ENCODE data around the gene LDB3.

LDB3 gene

DNA sequence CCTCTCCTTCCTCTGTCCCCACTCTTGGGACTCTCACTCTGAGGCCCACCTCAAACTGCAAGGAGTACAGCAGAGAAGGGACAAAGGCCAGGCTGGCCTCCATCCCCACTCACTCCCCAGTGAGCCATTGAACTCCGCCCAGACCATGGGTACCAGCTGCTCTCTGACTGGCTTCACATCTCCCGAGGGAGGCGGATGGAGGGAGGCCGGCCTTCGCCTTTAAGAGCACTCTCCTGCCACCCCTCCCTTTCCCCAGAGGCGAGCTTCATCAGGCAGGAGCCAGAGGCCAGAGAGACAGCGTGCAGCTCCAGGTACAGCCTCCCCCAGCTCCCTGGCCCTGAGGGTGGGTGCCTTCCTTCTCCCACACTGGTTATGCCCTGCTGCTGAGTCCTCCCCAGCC lies 1.8 kb upstream of the LDB3 start:
- intact Hi-C loops (cut with DNase I; ENCODE audit: low total_unique reads): no loop called here
- H3K4me3 ChIP-seq: peak overlapping the region; percentile 51 to 61
- peak in 1 of 2 donors; percentile 92 for DNase-seq
- no peaks in the 10 kb centered on the region for H3K36me3 ChIP-seq
- H3K9me3 ChIP-seq: no peaks in the 10 kb centered on the region
- H3K4me1 ChIP-seq: peaks cover 0 to 68% (median 43%) of the 10 kb centered on the region in 4 donors
- H3K27ac ChIP-seq: peak overlapping the region; percentile 81 to 89
- TF ChIP-seq, protein P1, sequence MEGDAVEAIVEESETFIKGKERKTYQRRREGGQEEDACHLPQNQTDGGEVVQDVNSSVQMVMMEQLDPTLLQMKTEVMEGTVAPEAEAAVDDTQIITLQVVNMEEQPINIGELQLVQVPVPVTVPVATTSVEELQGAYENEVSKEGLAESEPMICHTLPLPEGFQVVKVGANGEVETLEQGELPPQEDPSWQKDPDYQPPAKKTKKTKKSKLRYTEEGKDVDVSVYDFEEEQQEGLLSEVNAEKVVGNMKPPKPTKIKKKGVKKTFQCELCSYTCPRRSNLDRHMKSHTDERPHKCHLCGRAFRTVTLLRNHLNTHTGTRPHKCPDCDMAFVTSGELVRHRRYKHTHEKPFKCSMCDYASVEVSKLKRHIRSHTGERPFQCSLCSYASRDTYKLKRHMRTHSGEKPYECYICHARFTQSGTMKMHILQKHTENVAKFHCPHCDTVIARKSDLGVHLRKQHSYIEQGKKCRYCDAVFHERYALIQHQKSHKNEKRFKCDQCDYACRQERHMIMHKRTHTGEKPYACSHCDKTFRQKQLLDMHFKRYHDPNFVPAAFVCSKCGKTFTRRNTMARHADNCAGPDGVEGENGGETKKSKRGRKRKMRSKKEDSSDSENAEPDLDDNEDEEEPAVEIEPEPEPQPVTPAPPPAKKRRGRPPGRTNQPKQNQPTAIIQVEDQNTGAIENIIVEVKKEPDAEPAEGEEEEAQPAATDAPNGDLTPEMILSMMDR (IDR thresholded peaks at IDR 0.05): no peak
- no peaks in the 10 kb centered on the region for H3K27me3 ChIP-seq

DNA sequence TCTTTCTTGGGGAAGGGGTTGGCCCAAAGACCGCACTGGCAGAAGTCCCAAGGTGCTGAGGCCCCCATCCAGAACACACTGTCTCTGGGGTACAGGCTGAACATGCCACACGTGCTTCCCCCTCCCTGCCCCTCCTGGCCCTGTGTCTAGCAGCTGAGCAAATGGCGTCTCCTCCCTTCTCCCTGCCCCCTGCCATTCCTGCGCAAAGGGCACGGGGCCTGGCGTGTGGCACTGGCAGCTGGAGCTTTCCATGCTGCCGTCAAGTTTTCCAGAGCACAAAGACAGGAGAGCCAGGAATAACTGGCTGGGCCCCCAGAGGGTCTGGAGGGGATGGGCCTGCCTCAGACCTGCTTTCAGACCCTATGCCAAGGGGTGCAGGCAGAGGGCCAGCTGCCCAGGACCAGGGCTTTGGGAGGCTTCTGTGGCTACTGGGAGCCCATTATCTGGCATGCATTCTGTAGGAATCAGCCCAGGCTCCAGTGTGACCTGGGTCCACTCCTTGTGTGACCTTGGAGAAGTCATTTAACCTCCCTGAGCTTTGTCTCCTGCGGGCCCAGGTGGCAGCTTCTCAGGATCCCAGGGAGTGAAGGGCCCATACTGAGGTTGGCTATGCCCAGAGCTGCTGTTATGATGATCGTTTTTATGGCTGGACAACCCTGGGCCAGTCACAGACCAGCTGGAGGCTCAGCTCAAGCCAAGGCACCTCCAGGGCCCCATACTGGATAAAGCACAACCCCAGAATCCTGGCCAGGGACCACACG lies 710 bp upstream of the LDB3 start:
- H3K4me1 ChIP-seq: peaks cover 0 to 70% (median 52%) of the 10 kb centered on the region in 4 donors
- H3K27me3 ChIP-seq: no peaks in the 10 kb centered on the region
- intact Hi-C loops (cut with DNase I; ENCODE audit: low total_unique reads): no loop called here
- DNase-seq: peak; percentile 56 to 93
- TF ChIP-seq, protein P1 (IDR thresholded peaks at IDR 0.05): no peak
- H3K9me3 ChIP-seq: no peaks in the 10 kb centered on the region
- H3K36me3 ChIP-seq: no peaks in the 10 kb centered on the region
- peak overlapping the region; percentile 81 to 89 for H3K27ac ChIP-seq
- H3K4me3 ChIP-seq: peak overlapping the region; percentile 51 to 61

DNA sequence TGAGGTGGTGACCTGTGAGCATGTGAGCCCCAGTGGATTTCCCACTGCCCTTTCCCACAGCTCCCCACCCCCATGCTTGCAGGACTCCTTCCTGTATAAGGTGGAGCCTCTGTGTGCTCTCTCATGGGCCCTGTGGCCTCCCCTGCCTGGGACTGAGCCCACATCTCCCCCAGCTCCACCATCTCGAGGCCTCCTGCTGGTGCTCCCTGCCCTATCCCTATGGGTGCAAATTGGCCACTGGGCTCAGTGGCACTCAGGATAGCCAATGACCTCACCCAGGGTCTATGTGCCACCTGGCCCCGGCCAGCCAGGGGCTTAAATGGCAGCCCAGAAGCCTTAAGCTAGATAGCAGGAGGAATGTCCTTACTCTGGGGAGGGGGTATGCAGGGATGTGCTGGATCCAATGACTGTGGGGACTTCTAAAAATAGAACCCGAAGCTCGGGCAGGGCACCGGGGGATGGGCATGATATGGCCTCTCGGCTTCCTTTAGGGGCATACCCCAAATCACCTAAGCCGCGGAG lies 2.0 kb downstream of the LDB3 start:
- peaks cover 0 to 90% (median 75%) of the 10 kb centered on the region in 4 donors for H3K4me1 ChIP-seq
- no peaks in the 10 kb centered on the region for H3K9me3 ChIP-seq
- DNase-seq: no peak
- peak overlapping the region; percentile 81 to 89 for H3K27ac ChIP-seq
- TF ChIP-seq, protein P1 (IDR thresholded peaks at IDR 0.05): no peak
- no peaks in the 10 kb centered on the region for H3K27me3 ChIP-seq
- H3K4me3 ChIP-seq: peak overlapping the region; percentile 51 to 61
- no peaks in the 10 kb centered on the region for H3K36me3 ChIP-seq
- intact Hi-C loops (cut with DNase I; ENCODE audit: low total_unique reads): no loop called here

DNA sequence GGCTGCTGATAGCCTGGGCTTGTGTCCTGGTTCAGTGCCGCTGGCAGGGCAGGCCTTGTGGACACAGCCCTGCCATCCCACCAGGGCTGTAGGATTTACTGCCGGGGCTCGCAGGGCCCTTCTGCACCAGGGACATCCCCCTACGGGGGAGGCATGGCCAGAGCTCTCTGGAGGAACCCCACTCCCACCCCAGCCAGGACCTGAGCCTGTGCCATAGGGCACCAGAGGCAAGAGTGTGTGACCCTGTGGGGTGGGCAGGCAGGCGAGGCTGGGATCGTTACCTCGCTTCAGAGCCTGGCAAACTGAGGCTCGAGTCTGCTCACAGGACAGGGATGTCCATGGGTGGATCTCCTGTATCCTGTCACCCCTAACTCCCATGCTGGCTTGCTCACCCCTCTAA lies 2.6 kb downstream of the LDB3 start:
- TF ChIP-seq, protein P1 (IDR thresholded peaks at IDR 0.05): no peak
- H3K4me1 ChIP-seq: peaks cover 0 to 93% (median 80%) of the 10 kb centered on the region in 4 donors
- intact Hi-C loops (cut with DNase I; ENCODE audit: low total_unique reads): no loop called here
- no peaks in the 10 kb centered on the region for H3K9me3 ChIP-seq
- peak overlapping the region; percentile 81 to 89 for H3K27ac ChIP-seq
- no peak for DNase-seq
- H3K4me3 ChIP-seq: peak overlapping the region; percentile 51 to 61
- H3K36me3 ChIP-seq: no peaks in the 10 kb centered on the region
- no peaks in the 10 kb centered on the region for H3K27me3 ChIP-seq

DNA sequence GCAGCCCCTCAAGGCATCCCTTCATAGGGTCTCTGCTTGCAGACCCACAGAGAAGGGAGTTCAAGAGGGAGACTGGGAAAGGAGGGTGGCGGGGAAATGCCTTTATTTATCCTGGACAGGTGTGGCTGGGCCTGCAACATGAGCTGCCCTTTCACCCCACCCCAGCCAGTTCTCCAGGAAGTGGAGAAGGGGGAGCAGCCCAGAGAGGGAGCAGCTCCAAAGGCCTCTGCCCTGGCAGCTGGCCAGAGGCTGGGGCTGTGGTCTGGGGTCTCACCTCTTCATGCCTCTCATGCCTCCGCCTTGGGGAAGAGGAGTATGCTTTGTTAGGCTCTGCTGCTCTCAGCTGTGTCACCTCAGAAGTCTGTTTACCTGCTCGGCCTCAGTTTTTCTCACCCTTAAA lies 3.1 kb downstream of the LDB3 start:
- H3K36me3 ChIP-seq: no peaks in the 10 kb centered on the region
- peak overlapping the region; percentile 51 to 61 for H3K4me3 ChIP-seq
- no peaks in the 10 kb centered on the region for H3K9me3 ChIP-seq
- no peak for DNase-seq
- H3K27ac ChIP-seq: peak overlapping the region; percentile 81 to 89
- H3K27me3 ChIP-seq: no peaks in the 10 kb centered on the region
- intact Hi-C loops (cut with DNase I; ENCODE audit: low total_unique reads): no loop called here
- TF ChIP-seq, protein P1 (IDR thresholded peaks at IDR 0.05): no peak
- peaks cover 0 to 93% (median 81%) of the 10 kb centered on the region in 4 donors for H3K4me1 ChIP-seq
